ENCODE data around the gene SCGB1C2. TPM values are rescaled to one million over a fixed set of nuclear protein-coding genes. Genes with fewer than 3 reads are reported as not detected.

SCGB1C2 gene
- total RNA-seq, 1 donor from 2014 or later, result not detected

- intact Hi-C loops (cut with micrococcal nuclease), result no loop called here
- ATAC-seq, result no peak
- DNase-seq, result no peak
Observed at GRCh38 chr17:185445-186138, 48.2 kb downstream of the SCGB1C2 start.

GRCh38 chr17:187130-187529 is 49.8 kb downstream of the SCGB1C2 start:
- intact Hi-C loops (cut with micrococcal nuclease), result no loop called here
- ATAC-seq (no peak), DNase-seq (no peak)

Other genes starting within 250 kb of the SCGB1C2 start
- gene DOC2B, start 44.1 kb downstream of the SCGB1C2 start, total RNA-seq, result 3.9 TPM
- gene RPH3AL, start 215.2 kb downstream of the SCGB1C2 start, total RNA-seq, result 3.8 TPM

Measured in left ventricle myocardium superior (tissue), 1 donor.